Loucy (cell line): ENCODE measurements around the gene PPOX.

Experiments used
- CTCF ChIP-seq: fragments of 200-600 bp; sonication (generic); conservative IDR thresholded peaks from 2 replicates; pipeline ENCODE4 v1.5.1; 2014; ENCODE audit warnings: mild to moderate bottlenecking, antibody characterized with exemption, low read length
- EZH2phosphoT487 ChIP-seq: fragments of 200-600 bp; IDR thresholded peaks from 2 replicates; pipeline ENCODE4 v1.6.1; 2018; ENCODE audit warnings: antibody characterized with exemption, mild to moderate bottlenecking, moderate library complexity, borderline replicate concordance

- TF ChIP-seq CTCF (no peak), EZH2phosphoT487 (no peak)
Observed at GRCh38 chr1:161164901-161165610, 1.2 kb upstream of the PPOX start.
